Adrenal gland (tissue), 12 donors: ENCODE results near the gene FHOD3. TPM values are rescaled to one million over a fixed set of nuclear protein-coding genes. Genes with fewer than 3 reads are reported as not detected.

Source experiments
- DNase-seq, 7 donors: peaks; one replicate each; pipeline ENCODE4 v3.0.0-alpha.2; 2019 to 2020
- H3K27ac ChIP-seq, 5 donors: fragments of 200-600 bp; sonication (generic) in 4 of 5; 1 replicate in 3 of 5; 2 replicates in 2 of 5; pipeline versions ENCODE4 v1.5.1 to v1.8.0; 2016 to 2020; ENCODE audit warnings: mild to moderate bottlenecking in 1 of 5
- H3K27me3 ChIP-seq: fragments of 200-600 bp; 2 replicates; pipeline ENCODE4 v1.8.0; 2021
- H3K36me3 ChIP-seq, 2 donors: fragments of 200-600 bp; replicated peaks in 1 of 2; 1 replicate in 1 of 2; 2 replicates in 1 of 2; pipeline versions ENCODE4 v1.5.1 to v1.8.0; 2018 to 2022
- H3K4me1 ChIP-seq, 2 donors: fragments of 200-600 bp; replicated peaks in 1 of 2; 1 replicate in 1 of 2; 2 replicates in 1 of 2; pipeline versions ENCODE4 v1.5.1 to v1.8.0; 2018 to 2021
- H3K4me3 ChIP-seq, 4 donors: fragments of 200-600 bp; sonication (generic) in 3 of 4; one replicate each; pipeline ENCODE4 v1.5.1; 2016 to 2018
- H3K9me3 ChIP-seq, 3 donors: fragments of 200-600 bp; sonication (generic) in 1 of 3; replicated peaks in 1 of 3; 1 replicate in 2 of 3; 2 replicates in 1 of 3; pipeline versions ENCODE4 v1.5.1 to v1.8.0; 2016 to 2021
- POLR2A ChIP-seq, 2 donors: fragments of 450-650 bp; IDR thresholded peaks; one replicate each; pipeline ENCODE4 v1.6.1; 2017; ENCODE audit warnings: antibody characterized with exemption in 2 of 2, mild to moderate bottlenecking in 2 of 2, moderate library complexity in 1 of 2
- WGBS, 4 donors: extraction: QIAGEN DNeasy Blood & Tissue Kit in 2 of 4; methylation state at CpG; one replicate each; pipeline versions ENCODE4 v1.1.5 to v1.1.7; 2013 to 2017; 5-methylcytosine and 5-hydroxymethylcytosine counted together
- intact Hi-C, 2 donors: fragments of 100-400 bp; cut with DNase I; formaldehyde crosslinking; loops; one replicate each; pipeline versions ENCODE4 v1.14.1 to v1.15.0; 2022 to 2023
- polyA plus RNA-seq, 3 donors: library from polyadenylated mRNA; stranded (reverse); fragments of 200-250 nt in 2 of 3; fragments of 350-450 nt in 1 of 3; fragmentation: Illumina TruSeq in 1 of 3; extraction: RNeasy Lipid Tissue Mini Kit (QIAGEN cat#74804) in 1 of 3; gene quantifications; one replicate each; pipeline ENCODE4 v1.2.3, GENCODE V29; 2013 to 2014
- total RNA-seq, 9 donors: library from RNA; depleted of rRNA in 4 of 9; stranded (reverse); fragments of >200 nt in 4 of 9; fragments of 120-200 nt in 1 of 9; fragmentation: NEBNext Ultra II Directional in 1 of 9; extraction: Animal tissue kit (Norgen Biotek cat#: 25700) in 1 of 9; gene quantifications; one replicate each; pipeline versions ENCODE4 v1.1.0 to v1.2.4, GENCODE V29; 2013 to 2023
- TF ChIP-seq, protein P1 (sequence below), 6 experiments: fragments of 450-650 bp in 4 of 6; fragments of 200-600 bp in 2 of 6; sonication (generic) in 1 of 6; IDR thresholded peaks; 1 replicate in 5 of 6; 2 replicates in 1 of 6; pipeline versions ENCODE4 v1.5.1 to v1.8.0; 2016 to 2021; ENCODE audit warnings: antibody characterized with exemption in 6 of 6, mild to moderate bottlenecking in 2 of 6, moderate library complexity in 1 of 6
- donor health status: healthy with polysubstance abuse.
- donor health status: Bipolar disorder and iron deficiency.
- donor health status: DM: yes; HTN: yes; CAD: no.
- donor health status: DM: no; HTN: no; CAD: no.
- donor health status: DM: no; HTN: no; CAD: no.
- donor health status: DM: yes; HTN: yes; CAD: no.

FHOD3 gene
- total and polyA plus RNA-seq, 12 donors = 17.5 to 87.9 (median 48.5) TPM

DNA sequence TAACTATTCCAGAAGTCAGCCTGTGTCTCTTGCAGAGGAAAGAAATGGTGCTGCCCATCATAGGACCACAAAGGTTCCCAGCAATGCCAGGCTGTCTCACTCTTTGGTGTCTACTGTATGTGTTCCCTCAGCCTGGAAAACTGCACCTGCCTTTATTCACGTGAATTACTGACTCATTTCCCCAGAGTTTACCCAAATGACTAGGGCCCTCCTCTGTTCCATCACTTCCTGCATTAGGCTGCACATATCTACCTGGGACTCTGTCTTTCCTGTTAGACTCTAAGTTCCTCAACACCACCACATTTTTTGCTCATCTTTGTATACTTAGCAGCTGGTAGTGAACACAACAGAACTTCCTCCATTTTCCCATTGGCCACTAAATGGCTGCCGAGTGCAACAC lies 188.3 kb downstream of the FHOD3 start:
- DNase-seq = no peak
- TF ChIP-seq, protein P1, sequence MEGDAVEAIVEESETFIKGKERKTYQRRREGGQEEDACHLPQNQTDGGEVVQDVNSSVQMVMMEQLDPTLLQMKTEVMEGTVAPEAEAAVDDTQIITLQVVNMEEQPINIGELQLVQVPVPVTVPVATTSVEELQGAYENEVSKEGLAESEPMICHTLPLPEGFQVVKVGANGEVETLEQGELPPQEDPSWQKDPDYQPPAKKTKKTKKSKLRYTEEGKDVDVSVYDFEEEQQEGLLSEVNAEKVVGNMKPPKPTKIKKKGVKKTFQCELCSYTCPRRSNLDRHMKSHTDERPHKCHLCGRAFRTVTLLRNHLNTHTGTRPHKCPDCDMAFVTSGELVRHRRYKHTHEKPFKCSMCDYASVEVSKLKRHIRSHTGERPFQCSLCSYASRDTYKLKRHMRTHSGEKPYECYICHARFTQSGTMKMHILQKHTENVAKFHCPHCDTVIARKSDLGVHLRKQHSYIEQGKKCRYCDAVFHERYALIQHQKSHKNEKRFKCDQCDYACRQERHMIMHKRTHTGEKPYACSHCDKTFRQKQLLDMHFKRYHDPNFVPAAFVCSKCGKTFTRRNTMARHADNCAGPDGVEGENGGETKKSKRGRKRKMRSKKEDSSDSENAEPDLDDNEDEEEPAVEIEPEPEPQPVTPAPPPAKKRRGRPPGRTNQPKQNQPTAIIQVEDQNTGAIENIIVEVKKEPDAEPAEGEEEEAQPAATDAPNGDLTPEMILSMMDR (IDR thresholded peaks at IDR 0.05) = no peak
- TF ChIP-seq POLR2A (IDR thresholded peaks at IDR 0.05) = no peak
- no peaks in the 10 kb centered on the region for H3K27me3 ChIP-seq
- no peaks in the 10 kb centered on the region for H3K4me1 ChIP-seq
- no peak overlapping the region for H3K27ac ChIP-seq
- 86 to 93% (median 90%) methylated on average over 2 of the region's 2 CpGs for WGBS, 4 donors
- no peaks in the 10 kb centered on the region for H3K36me3 ChIP-seq
- intact Hi-C loops = no loop called here
- H3K9me3 ChIP-seq = no peaks in the 10 kb centered on the region
- H3K4me3 ChIP-seq = no peak overlapping the region

DNA sequence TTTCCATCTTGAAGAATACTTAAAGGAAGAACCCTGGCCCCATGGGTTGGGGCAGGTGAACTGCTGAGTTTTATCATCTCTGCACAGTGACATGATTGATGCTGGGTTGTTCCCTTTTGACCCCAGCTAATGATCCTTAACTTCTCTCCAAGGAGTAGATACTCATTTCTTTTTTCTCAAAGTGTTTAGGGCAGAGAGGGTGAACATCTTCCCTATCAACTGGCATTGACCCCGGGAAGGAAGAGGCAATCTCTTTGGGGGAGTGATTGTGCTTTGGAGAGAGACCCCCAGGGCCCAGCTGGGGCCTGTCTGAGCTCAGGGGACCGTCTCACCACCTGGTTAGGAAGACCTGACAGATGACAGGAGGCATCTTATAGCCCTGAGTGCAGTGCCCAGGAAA lies 190.6 kb downstream of the FHOD3 start:
- DNase-seq = no peak
- no peaks in the 10 kb centered on the region for H3K27me3 ChIP-seq
- no peak for TF ChIP-seq POLR2A (IDR thresholded peaks at IDR 0.05)
- TF ChIP-seq, protein P1 (IDR thresholded peaks at IDR 0.05) = no peak
- WGBS, 4 donors = 54 to 72% (median 67%) methylated on average over 2 of the region's 2 CpGs
- H3K9me3 ChIP-seq = no peaks in the 10 kb centered on the region
- H3K4me3 ChIP-seq = no peak overlapping the region
- H3K36me3 ChIP-seq = no peaks in the 10 kb centered on the region
- intact Hi-C loops = no loop called here
- no peaks in the 10 kb centered on the region for H3K4me1 ChIP-seq
- H3K27ac ChIP-seq = no peak overlapping the region

DNA sequence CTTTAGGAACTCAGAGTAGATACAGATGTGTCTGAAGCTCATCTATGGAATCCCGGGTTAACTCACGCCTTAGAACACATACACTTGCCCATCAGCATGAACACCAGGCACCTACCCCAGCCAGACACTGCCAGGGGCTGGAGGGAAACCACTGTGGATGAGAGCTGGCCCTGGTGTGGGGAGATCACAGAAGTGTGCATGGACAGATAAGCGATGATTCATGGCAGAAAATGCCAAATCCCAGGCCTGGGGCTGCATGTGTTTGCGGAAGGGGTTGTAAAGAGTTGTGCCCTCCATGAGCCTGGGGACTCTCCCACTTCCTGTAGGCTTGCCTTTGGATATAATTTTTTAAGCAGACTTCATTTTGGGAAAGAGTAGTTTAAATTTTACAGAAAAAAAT lies 193.4 kb downstream of the FHOD3 start:
- intact Hi-C loops = no loop called here
- no peak overlapping the region for H3K27ac ChIP-seq
- no peaks in the 10 kb centered on the region for H3K36me3 ChIP-seq
- WGBS, 4 donors = 93 to 99% (median 96%) methylated on average over 4 of the region's 4 CpGs
- no peaks in the 10 kb centered on the region for H3K9me3 ChIP-seq
- H3K4me1 ChIP-seq = no peaks in the 10 kb centered on the region
- no peak for DNase-seq
- H3K27me3 ChIP-seq = no peaks in the 10 kb centered on the region
- H3K4me3 ChIP-seq = no peak overlapping the region
- no peak for TF ChIP-seq POLR2A (IDR thresholded peaks at IDR 0.05)
- TF ChIP-seq, protein P1 (IDR thresholded peaks at IDR 0.05) = no peak

DNA sequence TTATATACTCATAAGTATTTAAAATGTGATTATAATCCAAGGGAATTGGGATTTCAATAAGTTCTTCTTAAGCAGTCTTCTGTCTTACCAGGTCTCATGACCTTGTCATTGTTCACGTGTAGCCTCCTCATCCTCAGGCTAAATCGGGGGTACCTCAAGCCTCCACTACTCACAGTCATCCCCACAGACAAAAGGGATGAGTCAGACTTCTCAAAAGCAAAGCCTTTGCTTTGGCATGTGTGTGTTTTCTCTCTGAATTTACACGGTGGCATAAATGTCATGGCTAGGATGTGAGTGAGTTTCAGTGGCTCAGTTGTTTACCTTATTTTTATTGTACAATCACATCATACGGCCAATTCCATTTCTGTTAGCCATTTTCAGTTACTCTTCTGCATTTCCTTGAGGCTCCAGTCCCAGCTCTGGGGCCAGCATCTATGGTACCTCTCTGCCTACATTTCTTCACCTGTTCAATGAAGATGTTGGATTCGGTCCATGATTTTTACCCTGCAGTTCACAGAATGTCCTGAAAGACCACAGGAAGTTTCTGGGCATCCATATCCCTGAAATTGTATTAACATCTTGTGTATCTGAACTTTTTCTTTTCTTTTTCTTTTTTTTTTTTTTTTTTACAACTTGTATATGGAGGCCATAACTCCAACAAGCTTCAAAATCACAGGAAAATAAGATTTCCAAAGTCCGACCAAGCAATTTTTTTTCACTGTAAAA lies 195.3 kb downstream of the FHOD3 start:
- intact Hi-C loops = no loop called here
- no peaks in the 10 kb centered on the region for H3K27me3 ChIP-seq
- no peaks in the 10 kb centered on the region for H3K9me3 ChIP-seq
- H3K4me3 ChIP-seq = no peak overlapping the region
- no peak overlapping the region for H3K27ac ChIP-seq
- DNase-seq = no peak
- no peaks in the 10 kb centered on the region for H3K36me3 ChIP-seq
- TF ChIP-seq, protein P1 (IDR thresholded peaks at IDR 0.05) = no peak
- no peak for TF ChIP-seq POLR2A (IDR thresholded peaks at IDR 0.05)
- H3K4me1 ChIP-seq = no peaks in the 10 kb centered on the region
- WGBS, 4 donors = 69 to 74% (median 71%) methylated on average over 6 of the region's 6 CpGs
